Adrenal gland (tissue), 12 donors: ENCODE data around the gene CD101. TPM values are rescaled to one million over a fixed set of nuclear protein-coding genes. Genes with fewer than 3 reads are reported as not detected.

Experiments used
- DNase-seq, 7 donors: peaks; one replicate each; pipeline ENCODE4 v3.0.0-alpha.2; 2019 to 2020
- H3K27ac ChIP-seq, 5 donors: fragments of 200-600 bp; sonication (generic) in 4 of 5; 1 replicate in 3 of 5; 2 replicates in 2 of 5; pipeline versions ENCODE4 v1.5.1 to v1.8.0; 2016 to 2020; ENCODE audit warnings: mild to moderate bottlenecking in 1 of 5
- H3K27me3 ChIP-seq: fragments of 200-600 bp; 2 replicates; pipeline ENCODE4 v1.8.0; 2021
- H3K36me3 ChIP-seq, 2 donors: fragments of 200-600 bp; replicated peaks in 1 of 2; 1 replicate in 1 of 2; 2 replicates in 1 of 2; pipeline versions ENCODE4 v1.5.1 to v1.8.0; 2018 to 2022
- H3K4me1 ChIP-seq, 2 donors: fragments of 200-600 bp; replicated peaks in 1 of 2; 1 replicate in 1 of 2; 2 replicates in 1 of 2; pipeline versions ENCODE4 v1.5.1 to v1.8.0; 2018 to 2021
- H3K4me3 ChIP-seq, 4 donors: fragments of 200-600 bp; sonication (generic) in 3 of 4; one replicate each; pipeline ENCODE4 v1.5.1; 2016 to 2018
- H3K9me3 ChIP-seq, 3 donors: fragments of 200-600 bp; sonication (generic) in 1 of 3; replicated peaks in 1 of 3; 1 replicate in 2 of 3; 2 replicates in 1 of 3; pipeline versions ENCODE4 v1.5.1 to v1.8.0; 2016 to 2021
- CTCF ChIP-seq, 6 experiments: fragments of 450-650 bp in 4 of 6; fragments of 200-600 bp in 2 of 6; sonication (generic) in 1 of 6; IDR thresholded peaks; 1 replicate in 5 of 6; 2 replicates in 1 of 6; pipeline versions ENCODE4 v1.5.1 to v1.8.0; 2016 to 2021; ENCODE audit warnings: antibody characterized with exemption in 6 of 6, mild to moderate bottlenecking in 2 of 6, moderate library complexity in 1 of 6
- POLR2A ChIP-seq, 2 donors: fragments of 450-650 bp; IDR thresholded peaks; one replicate each; pipeline ENCODE4 v1.6.1; 2017; ENCODE audit warnings: antibody characterized with exemption in 2 of 2, mild to moderate bottlenecking in 2 of 2, moderate library complexity in 1 of 2
- WGBS, 4 donors: extraction: QIAGEN DNeasy Blood & Tissue Kit in 2 of 4; methylation state at CpG; one replicate each; pipeline versions ENCODE4 v1.1.5 to v1.1.7; 2013 to 2017; 5-methylcytosine and 5-hydroxymethylcytosine counted together
- intact Hi-C, 2 donors: fragments of 100-400 bp; cut with DNase I; formaldehyde crosslinking; loops; one replicate each; pipeline versions ENCODE4 v1.14.1 to v1.15.0; 2022 to 2023
- polyA plus RNA-seq, 3 donors: library from polyadenylated mRNA; stranded (reverse); fragments of 200-250 nt in 2 of 3; fragments of 350-450 nt in 1 of 3; fragmentation: Illumina TruSeq in 1 of 3; extraction: RNeasy Lipid Tissue Mini Kit (QIAGEN cat#74804) in 1 of 3; gene quantifications; one replicate each; pipeline ENCODE4 v1.2.3, GENCODE V29; 2013 to 2014
- small RNA-seq, 2 donors: library from RNA; depleted of rRNA; stranded (forward); fragments of <200 nt; gene quantifications; one replicate each; pipeline ENCODE3, GENCODE V24; 2016
- total RNA-seq, 9 donors: library from RNA; depleted of rRNA in 4 of 9; stranded (reverse); fragments of >200 nt in 4 of 9; fragments of 120-200 nt in 1 of 9; fragmentation: NEBNext Ultra II Directional in 1 of 9; extraction: Animal tissue kit (Norgen Biotek cat#: 25700) in 1 of 9; gene quantifications; one replicate each; pipeline versions ENCODE4 v1.1.0 to v1.2.4, GENCODE V29; 2013 to 2023
- donor health status: healthy with polysubstance abuse.
- donor health status: Bipolar disorder and iron deficiency.
- donor health status: DM: yes; HTN: yes; CAD: no.
- donor health status: DM: no; HTN: no; CAD: no.
- donor health status: DM: no; HTN: no; CAD: no.
- donor health status: DM: yes; HTN: yes; CAD: no.

CD101 gene
- total and polyA plus RNA-seq, 12 donors = 0.47 to 7.5 (median 1.8) TPM

- 80 to 96% (median 88%) methylated on average over 4 to 6 of the region's 6 CpGs for WGBS, 4 donors
- H3K4me3 ChIP-seq = no peak overlapping the region
- DNase-seq = no peak
- H3K27ac ChIP-seq = no peak overlapping the region
- no peak for TF ChIP-seq POLR2A (IDR thresholded peaks at IDR 0.05)
- TF ChIP-seq CTCF (IDR thresholded peaks at IDR 0.05) = no peak
- H3K9me3 ChIP-seq = no peaks in the 10 kb centered on the region
- no peaks in the 10 kb centered on the region for H3K27me3 ChIP-seq
- no peaks in the 10 kb centered on the region for H3K4me1 ChIP-seq
- peaks cover 0 to 12% of the 10 kb centered on the region in 2 donors for H3K36me3 ChIP-seq
- intact Hi-C loops = no loop called here
These were observed 82.7 kb downstream of the CD101 start for GRCh38 chr1:117084231-117084630.

Small RNAs within 50 kb of the gene (small RNA-seq; reads per million reads assigned to genes)
- gene RNA5SP55 = 0 reads per million in 2 donors

Other genes starting within 250 kb of the CD101 start
- gene CD2, start 247.3 kb upstream of the CD101 start, total RNA-seq = 1 to 10 TPM in 5 of 9 donors, under 1 TPM in 4; 0.18 to 6.7 (median 1.1) TPM
- 1 to 10 TPM; 1.2 to 4.2 (median 1.9) TPM for gene CD2, start 247.3 kb upstream of the CD101 start, polyA plus RNA-seq
- gene PTGFRN, start 91.8 kb upstream of the CD101 start, total RNA-seq = 100 to 1,000 TPM in 4 of 9 donors, 10 to 100 TPM in 5; 63.8 to 173 (median 72.1) TPM
- gene PTGFRN, start 91.8 kb upstream of the CD101 start, polyA plus RNA-seq = 10 to 100 TPM; 63.3 to 68.7 (median 64.6) TPM
- gene TTF2, start 58.6 kb downstream of the CD101 start, total RNA-seq = 10 to 100 TPM; 10.3 to 28.2 (median 21.3) TPM
- gene TTF2, start 58.6 kb downstream of the CD101 start, polyA plus RNA-seq = 10 to 100 TPM in 1 of 3 donors, 1 to 10 TPM in 2; 3.5 to 15.0 (median 3.9) TPM
- 10 to 100 TPM in 2 of 9 donors, 1 to 10 TPM in 6, under 1 TPM in 1; 0.85 to 14.9 (median 4.4) TPM for gene TRIM45, start 120.0 kb downstream of the CD101 start, total RNA-seq
- 10 to 100 TPM in 2 of 3 donors, 1 to 10 TPM in 1; 3.3 to 44.0 (median 29.9) TPM for gene TRIM45, start 120.0 kb downstream of the CD101 start, polyA plus RNA-seq
- gene VTCN1, start 209.2 kb downstream of the CD101 start, total RNA-seq = under 1 TPM in 1 of 9 donors, not detected in 8; 0.11 TPM
- gene VTCN1, start 209.2 kb downstream of the CD101 start, polyA plus RNA-seq = not detected